AG09319 (cell line): ENCODE measurements around the gene FAP.

Experiments used
- DNase-seq: peaks from one replicate; pipeline ENCODE4 v3.0.0-alpha.2; 2010; ENCODE audit warnings: low read depth; ENCODE audit errors: extremely low read depth
- TF ChIP-seq, protein P1 (sequence below): IDR thresholded peaks from 2 replicates; pipeline ENCODE4 v1.5.1; 2011; ENCODE audit warnings: low read depth, mild to moderate bottlenecking, inconsistent platforms, low read length, moderate library complexity

FAP gene

DNA sequence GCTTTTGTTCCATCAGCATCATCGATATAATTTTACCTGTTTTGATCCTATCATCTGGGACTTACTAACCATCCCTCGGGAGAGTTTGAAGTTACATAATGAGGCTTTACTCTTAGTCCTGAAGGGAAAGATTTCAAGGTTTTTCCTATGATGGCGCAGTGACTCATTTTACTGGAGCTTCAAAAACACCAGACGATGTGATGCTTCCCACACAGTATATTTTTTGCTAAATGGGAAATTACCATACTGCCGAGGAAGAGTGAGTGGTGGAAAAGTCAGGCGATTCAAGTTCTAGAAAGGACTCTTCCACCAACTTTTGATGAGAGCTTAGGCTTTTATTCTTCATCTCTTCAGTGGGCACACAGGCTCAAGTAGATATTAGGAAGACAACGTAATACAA is 46.6 kb downstream of the FAP start:
- TF ChIP-seq, protein P1, sequence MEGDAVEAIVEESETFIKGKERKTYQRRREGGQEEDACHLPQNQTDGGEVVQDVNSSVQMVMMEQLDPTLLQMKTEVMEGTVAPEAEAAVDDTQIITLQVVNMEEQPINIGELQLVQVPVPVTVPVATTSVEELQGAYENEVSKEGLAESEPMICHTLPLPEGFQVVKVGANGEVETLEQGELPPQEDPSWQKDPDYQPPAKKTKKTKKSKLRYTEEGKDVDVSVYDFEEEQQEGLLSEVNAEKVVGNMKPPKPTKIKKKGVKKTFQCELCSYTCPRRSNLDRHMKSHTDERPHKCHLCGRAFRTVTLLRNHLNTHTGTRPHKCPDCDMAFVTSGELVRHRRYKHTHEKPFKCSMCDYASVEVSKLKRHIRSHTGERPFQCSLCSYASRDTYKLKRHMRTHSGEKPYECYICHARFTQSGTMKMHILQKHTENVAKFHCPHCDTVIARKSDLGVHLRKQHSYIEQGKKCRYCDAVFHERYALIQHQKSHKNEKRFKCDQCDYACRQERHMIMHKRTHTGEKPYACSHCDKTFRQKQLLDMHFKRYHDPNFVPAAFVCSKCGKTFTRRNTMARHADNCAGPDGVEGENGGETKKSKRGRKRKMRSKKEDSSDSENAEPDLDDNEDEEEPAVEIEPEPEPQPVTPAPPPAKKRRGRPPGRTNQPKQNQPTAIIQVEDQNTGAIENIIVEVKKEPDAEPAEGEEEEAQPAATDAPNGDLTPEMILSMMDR = no peak
- no peak for DNase-seq

DNA sequence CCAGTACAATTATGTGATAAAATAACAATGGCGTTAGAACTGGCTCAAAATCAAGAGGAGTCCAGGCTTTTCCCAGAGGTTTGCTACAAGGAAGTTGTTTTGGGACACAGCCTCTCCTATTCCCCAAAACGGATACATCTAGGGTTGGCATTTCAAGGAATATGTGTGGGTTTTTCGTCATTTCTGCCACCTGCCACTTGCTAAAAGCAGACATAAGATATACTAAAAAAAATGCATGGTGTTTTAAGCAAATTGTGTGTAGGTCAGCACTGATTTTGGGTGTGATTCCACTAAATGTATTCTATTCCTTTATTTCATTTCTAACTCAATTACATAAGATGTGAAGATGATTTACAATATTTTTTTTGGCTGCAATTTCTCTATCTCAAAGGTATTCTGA is 54.8 kb downstream of the FAP start:
- TF ChIP-seq, protein P1 = no peak
- DNase-seq = no peak

DNA sequence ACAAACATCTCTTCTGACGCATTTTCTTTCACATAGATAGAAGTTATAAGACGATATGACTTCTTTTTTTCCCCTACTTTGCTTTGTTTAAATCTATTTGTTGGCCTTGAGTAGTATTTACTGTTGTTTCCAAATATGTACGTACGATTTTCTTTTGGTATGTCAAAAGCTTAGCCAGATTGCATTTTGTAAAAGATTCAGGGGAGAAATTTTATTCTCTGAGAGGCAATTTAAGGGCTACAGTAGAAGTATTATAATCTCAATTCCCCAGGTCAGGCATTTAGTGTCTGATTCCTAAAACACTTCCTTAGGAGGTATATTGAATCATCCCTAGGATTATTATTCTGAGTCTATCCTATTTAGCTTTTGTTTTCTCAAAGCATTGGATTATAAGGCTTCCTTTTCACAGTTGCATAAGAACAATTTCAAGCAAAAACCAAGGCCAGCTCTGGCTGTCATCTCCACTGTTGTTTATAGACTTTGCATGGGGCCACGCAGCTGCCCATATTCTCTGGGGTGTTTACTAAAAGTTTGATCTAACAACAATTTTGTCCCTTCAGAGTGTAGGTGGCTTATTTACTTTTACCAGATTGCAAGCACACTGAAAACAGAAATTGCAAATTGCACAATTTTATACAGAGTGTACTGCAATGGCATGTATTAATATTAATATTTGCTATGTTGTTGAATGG is 57.6 kb downstream of the FAP start:
- no peak for DNase-seq
- TF ChIP-seq, protein P1 = no peak

DNA sequence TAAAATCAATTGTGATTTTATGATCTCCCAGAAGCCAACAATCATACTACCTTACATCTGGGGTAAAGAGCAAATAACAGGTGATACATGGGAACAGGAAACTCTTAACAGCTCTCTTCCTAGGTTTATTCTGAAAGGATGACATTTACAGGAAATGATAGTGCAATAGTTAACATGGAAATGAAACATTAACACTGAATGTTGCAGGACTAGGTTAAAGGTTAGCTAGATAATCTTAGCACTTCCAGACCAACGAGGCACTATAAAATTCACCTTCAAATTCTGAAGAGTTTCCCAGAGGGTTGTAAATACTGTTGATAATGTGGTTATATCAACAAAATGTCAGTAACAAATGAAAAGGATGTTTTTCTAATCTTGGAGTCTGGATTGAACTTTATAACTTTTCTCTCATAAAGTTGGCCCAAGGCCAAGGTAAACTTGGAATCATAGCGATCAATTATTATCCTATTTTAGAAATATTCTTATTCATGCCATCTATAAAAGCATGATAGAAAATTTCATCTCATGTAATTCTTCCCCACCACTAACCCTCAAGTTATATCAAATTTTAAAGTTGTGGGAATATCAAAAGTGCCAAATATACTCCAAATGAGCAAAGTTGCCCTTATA is 58.3 kb downstream of the FAP start:
- no peak for DNase-seq
- TF ChIP-seq, protein P1 = no peak

DNA sequence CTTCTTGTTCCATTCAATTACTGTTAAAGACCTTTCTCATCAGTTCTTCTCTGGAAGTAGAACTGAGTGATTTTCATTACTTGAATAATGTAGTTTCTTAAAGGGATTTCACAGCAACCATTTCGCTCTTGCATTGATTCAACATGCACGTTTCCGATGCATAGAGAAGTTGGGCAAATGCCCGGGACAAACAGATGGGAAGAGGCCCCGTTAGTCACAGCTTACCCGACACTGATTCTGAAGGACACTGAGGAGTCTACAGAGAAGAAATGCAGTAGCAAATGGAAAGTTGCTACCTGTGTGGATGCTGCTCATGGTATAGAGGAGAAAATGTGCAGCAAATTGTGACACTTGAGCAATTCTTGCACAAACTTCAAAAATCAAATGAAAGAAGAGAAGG is 58.9 kb downstream of the FAP start:
- TF ChIP-seq, protein P1 = no peak
- DNase-seq = no peak

DNA sequence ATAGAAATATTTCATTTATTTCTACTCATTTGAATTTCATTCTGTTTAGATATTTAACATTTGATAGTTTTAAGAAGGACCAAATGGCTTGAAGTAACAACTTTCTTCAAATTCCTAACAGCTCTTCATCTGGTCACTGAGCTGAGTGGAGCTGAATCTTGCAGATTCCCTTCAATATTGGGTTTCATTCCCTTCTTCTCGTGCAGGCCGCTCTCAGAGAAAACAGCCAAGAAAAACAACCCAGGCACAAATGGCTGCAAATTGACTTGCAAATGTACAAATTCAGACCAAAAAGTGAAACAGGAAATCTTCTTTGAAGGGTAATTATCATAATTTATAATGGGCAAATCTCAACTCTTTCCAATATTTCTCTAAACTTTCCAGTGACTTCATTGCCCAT is 60.9 kb downstream of the FAP start:
- TF ChIP-seq, protein P1 = no peak
- DNase-seq = no peak

DNA sequence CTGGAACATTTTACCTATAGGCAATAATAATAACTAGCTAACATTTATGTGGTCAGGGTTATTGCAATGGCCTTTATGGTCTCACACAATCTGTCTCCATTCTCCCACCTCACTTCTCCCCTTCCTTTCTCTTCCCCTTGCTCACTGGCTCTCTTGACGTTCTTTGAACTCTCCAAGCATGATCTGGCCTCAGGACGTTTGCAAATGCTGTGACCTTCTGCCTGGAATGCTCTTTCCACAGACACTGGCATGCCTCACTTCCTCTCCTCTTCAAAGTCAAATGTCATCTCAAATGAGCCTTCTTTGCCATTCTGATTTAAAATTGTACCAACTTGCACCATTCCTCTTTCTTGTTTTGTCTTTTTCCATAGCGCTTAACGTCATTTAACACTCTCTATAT is 65.9 kb downstream of the FAP start:
- TF ChIP-seq, protein P1 = no peak
- no peak for DNase-seq
